K562 (cell line): Measurements from ENCODE around the gene CFD. TPM values are rescaled to one million over a fixed set of nuclear protein-coding genes. Genes with fewer than 3 reads are reported as not detected.

Experiments used
- ASH1L ChIP-seq: fragments of 450-650 bp; IDR thresholded peaks from 2 replicates; pipeline ENCODE4 v1.6.1; 2018; ENCODE audit warnings: borderline replicate concordance, mild to moderate bottlenecking, low read depth; ENCODE audit not compliant: partially characterized antibody
- CHCHD3 ChIP-seq: fragments of 250-450 bp; sonication (Bioruptor Pico); IDR thresholded peaks from 2 replicates; pipeline ENCODE4 v2.1.2; 2022; ENCODE audit warnings: mild to moderate bottlenecking
- CREB1 ChIP-seq, 2 experiments: sonication (generic) in 1 of 2; formaldehyde crosslinking in 1 of 2; IDR thresholded peaks; 2 replicates each; pipeline versions ENCODE4 v1.6.1 to v1.8.0; 2012 to 2022; ENCODE audit warnings: inconsistent platforms in 1 of 2, mild to moderate bottlenecking in 1 of 2, missing genetic modification reagents in 1 of 2, moderate library complexity in 1 of 2
- ELF2 ChIP-seq: fragments of 250-450 bp; sonication (Bioruptor Pico); IDR thresholded peaks from 2 replicates; pipeline ENCODE4 v1.5.0; 2021; ENCODE audit warnings: mild to moderate bottlenecking
- ERF ChIP-seq: fragments of 450-650 bp; formaldehyde crosslinking; IDR thresholded peaks from 2 replicates; pipeline ENCODE4 v1.4.0; 2020; ENCODE audit warnings: mild to moderate bottlenecking, mixed read lengths
- KDM1A ChIP-seq, 2 experiments: fragments of 450-650 bp; IDR thresholded peaks; 2 replicates each; pipeline ENCODE4 v1.6.1; 2016; ENCODE audit warnings: mild to moderate bottlenecking in 2 of 2
- KDM5B ChIP-seq: fragments of 200-600 bp; sonication (generic); IDR thresholded peaks from 2 replicates; pipeline ENCODE4 v1.6.1; 2012; ENCODE audit warnings: low read depth, mild to moderate bottlenecking, moderate library complexity, low read length, control low read depth, inconsistent platforms; ENCODE audit not compliant: insufficient replicate concordance
- MAFK ChIP-seq: IDR thresholded peaks from 2 replicates; pipeline ENCODE4 v1.6.1; 2011; ENCODE audit warnings: low read length, improper control_type of control experiment
- NCOA2 ChIP-seq, 2 experiments: fragments of 450-650 bp; IDR thresholded peaks; 2 replicates each; pipeline ENCODE4 v1.6.1; 2018; ENCODE audit warnings: mild to moderate bottlenecking in 2 of 2, moderate library complexity in 1 of 2; ENCODE audit not compliant: partially characterized antibody in 2 of 2
- RBFOX2 ChIP-seq: fragments of 200-400 bp; formaldehyde crosslinking; IDR thresholded peaks from 2 replicates; pipeline ENCODE4 v1.6.1; 2017; ENCODE audit warnings: low read depth, mild to moderate bottlenecking, low read length, moderate library complexity
- SETDB1 ChIP-seq: IDR thresholded peaks from one replicate; pipeline ENCODE4 v1.6.1; 2012; ENCODE audit warnings: low read length, control low read depth, inconsistent platforms
- SMARCA4 ChIP-seq: fragments of 450-650 bp; IDR thresholded peaks from 2 replicates; pipeline ENCODE4 v1.6.1; 2016
- SMARCC2 ChIP-seq: fragments of 450-650 bp; IDR thresholded peaks from 2 replicates; pipeline ENCODE4 v1.6.1; 2017; ENCODE audit warnings: antibody characterized with exemption, moderate library complexity, mild to moderate bottlenecking, low read depth
- SRSF1 ChIP-seq: fragments of 200-400 bp; formaldehyde crosslinking; IDR thresholded peaks from 2 replicates; pipeline ENCODE4 v1.6.1; 2017; ENCODE audit warnings: mild to moderate bottlenecking, low read depth, low read length, moderate library complexity
- TFAM ChIP-seq: fragments of 250-450 bp; sonication (Bioruptor Pico); conservative IDR thresholded peaks from 2 replicates; pipeline ENCODE4 v1.5.0; 2021; ENCODE audit warnings: mild to moderate bottlenecking, moderate library complexity
- ZBTB7A ChIP-seq: IDR thresholded peaks from 2 replicates; pipeline ENCODE4 v1.6.1; 2011; ENCODE audit warnings: low read depth, mild to moderate bottlenecking, low read length, moderate library complexity, borderline replicate concordance; ENCODE audit not compliant: control insufficient read depth
- ZFPM2 ChIP-seq: fragments of 250-450 bp; sonication (Bioruptor Pico); IDR thresholded peaks from 2 replicates; pipeline ENCODE4 v1.5.1; 2022; ENCODE audit warnings: mild to moderate bottlenecking
- ZNF143 ChIP-seq: sonication (generic); formaldehyde crosslinking; IDR thresholded peaks from 2 replicates; pipeline ENCODE4 v1.9.0; 2022; ENCODE audit warnings: mild to moderate bottlenecking, missing genetic modification reagents
- polyA plus RNA-seq, 8 experiments: library from polyadenylated mRNA; depleted of rRNA in 4 of 8; stranded (reverse) in 5 of 8; unstranded in 3 of 8; fragments of >200 nt; fragmentation: Nextera tagmentation in 2 of 8; fragmentation: Illumina TruSeq in 1 of 8; extraction: Ambion mirVana in 2 of 8; extraction: Trizol in 1 of 8; gene quantifications; 2 replicates each; pipeline versions ENCODE4 v1.2.1 to v1.2.3, GENCODE V29; 2011 to 2014; ENCODE audit warnings: inconsistent platforms in 1 of 8, missing spikeins in 1 of 8
- total RNA-seq, 7 experiments: library from RNA; depleted of rRNA in 6 of 7; stranded (reverse); fragments of >200 nt in 6 of 7; fragmentation: Illumina TruSeq in 2 of 7; extraction: Trizol in 2 of 7; gene quantifications; 2 replicates each; pipeline versions ENCODE4 v1.2.1 to v1.2.3, GENCODE V29; 2011 to 2021; ENCODE audit warnings: low replicate concordance in 1 of 7
- TF ChIP-seq, protein P1 (sequence below): fragments of 450-650 bp; IDR thresholded peaks from 2 replicates; pipeline ENCODE4 v1.7.1; 2018; ENCODE audit warnings: mild to moderate bottlenecking, low read depth; ENCODE audit not compliant: partially characterized antibody
- TF ChIP-seq, protein P2 (sequence below): fragments of 450-650 bp; formaldehyde crosslinking; IDR thresholded peaks from 2 replicates; pipeline ENCODE4 v1.4.0; 2020; ENCODE audit warnings: mild to moderate bottlenecking, mixed read lengths
- TF ChIP-seq, protein P3 (sequence below): fragments of 450-650 bp; conservative IDR thresholded peaks from 2 replicates; pipeline ENCODE4 v1.6.1; 2016; ENCODE audit warnings: missing genetic modification characterization, low read depth, mild to moderate bottlenecking, control low read depth, missing compliant biosample characterization
- TF ChIP-seq, protein P4 (sequence below): fragments of 450-650 bp; IDR thresholded peaks from 2 replicates; pipeline ENCODE4 v1.6.1; 2017; ENCODE audit warnings: mild to moderate bottlenecking, moderate library complexity

Gene CFD
- total and polyA plus RNA-seq, 9 of the 15 experiments (the other 6 are each of a cell fraction or from before 2014, with no cell fraction given), result 0.52 to 59.4 (median 7.6) TPM

DNA sequence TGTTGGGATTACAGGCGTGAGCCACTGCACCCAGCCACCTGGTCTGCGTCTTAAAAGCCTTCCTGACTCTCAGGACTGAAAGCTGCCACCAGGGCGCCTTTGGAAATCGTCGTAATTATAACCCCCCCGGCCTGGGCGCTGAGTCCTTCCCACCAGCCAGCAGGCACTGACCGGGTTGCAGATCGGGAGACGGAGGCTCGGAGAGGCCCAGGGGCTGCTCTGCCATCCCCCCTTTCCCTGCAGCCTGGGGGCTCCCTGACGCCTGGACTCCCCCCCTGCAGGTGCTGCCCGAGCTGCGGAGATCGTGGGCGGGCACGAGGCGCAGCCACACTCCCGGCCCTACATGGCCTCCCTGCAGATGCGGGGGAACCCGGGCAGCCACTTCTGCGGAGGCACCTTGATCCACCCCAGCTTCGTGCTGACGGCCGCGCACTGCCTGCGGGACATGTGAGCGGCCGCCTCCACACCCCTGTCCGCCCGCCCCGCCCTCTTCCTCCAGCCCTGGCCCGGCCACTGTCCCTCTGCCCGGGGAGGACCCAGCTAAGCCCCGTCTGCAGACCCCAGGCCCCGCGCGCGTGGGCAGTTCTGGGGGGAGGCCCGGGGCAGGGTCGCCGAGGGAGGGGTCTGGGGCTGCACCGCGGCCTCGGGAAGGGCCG is 16.2 kb upstream of the CFD start (continued):
- TF ChIP-seq, protein P1, sequence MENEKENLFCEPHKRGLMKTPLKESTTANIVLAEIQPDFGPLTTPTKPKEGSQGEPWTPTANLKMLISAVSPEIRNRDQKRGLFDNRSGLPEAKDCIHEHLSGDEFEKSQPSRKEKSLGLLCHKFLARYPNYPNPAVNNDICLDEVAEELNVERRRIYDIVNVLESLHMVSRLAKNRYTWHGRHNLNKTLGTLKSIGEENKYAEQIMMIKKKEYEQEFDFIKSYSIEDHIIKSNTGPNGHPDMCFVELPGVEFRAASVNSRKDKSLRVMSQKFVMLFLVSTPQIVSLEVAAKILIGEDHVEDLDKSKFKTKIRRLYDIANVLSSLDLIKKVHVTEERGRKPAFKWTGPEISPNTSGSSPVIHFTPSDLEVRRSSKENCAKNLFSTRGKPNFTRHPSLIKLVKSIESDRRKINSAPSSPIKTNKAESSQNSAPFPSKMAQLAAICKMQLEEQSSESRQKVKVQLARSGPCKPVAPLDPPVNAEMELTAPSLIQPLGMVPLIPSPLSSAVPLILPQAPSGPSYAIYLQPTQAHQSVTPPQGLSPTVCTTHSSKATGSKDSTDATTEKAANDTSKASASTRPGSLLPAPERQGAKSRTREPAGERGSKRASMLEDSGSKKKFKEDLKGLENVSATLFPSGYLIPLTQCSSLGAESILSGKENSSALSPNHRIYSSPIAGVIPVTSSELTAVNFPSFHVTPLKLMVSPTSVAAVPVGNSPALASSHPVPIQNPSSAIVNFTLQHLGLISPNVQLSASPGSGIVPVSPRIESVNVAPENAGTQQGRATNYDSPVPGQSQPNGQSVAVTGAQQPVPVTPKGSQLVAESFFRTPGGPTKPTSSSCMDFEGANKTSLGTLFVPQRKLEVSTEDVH, result no peak
- TF ChIP-seq ZFPM2 (no peak), MAFK (no peak), ZBTB7A (peak; percentile 89; the same call in 1 of the 2 replicates), SMARCA4 (no peak), RBFOX2 (peak; percentile 29; the same call in 1 of the 2 replicates), ERF (CRISPR knock-in tag) (no peak), NCOA2 (IDR thresholded peaks at IDR 0.05; ENCODE audit: partially characterized antibody in 2 of 2) (no peak), SMARCC2 (no peak), TFAM (CRISPR knock-in tag) (no peak), KDM5B (peak; percentile 30), KDM1A (IDR thresholded peaks at IDR 0.05) (peak in 1 of 2 experiments; percentile 3; a peak in 1 of 4 replicates), CHCHD3 (no peak), CREB1 (IDR thresholded peaks at IDR 0.05) (no peak), CREB1 (CRISPR knock-in tag; IDR thresholded peaks at IDR 0.05) (peak; percentile 28; the same call in 1 of the 2 replicates), SRSF1 (no peak), ELF2 (CRISPR knock-in tag) (no peak), ZNF143 (CRISPR knock-in tag) (no peak), ASH1L (no peak), SETDB1 (no peak)
- TF ChIP-seq, protein P2, sequence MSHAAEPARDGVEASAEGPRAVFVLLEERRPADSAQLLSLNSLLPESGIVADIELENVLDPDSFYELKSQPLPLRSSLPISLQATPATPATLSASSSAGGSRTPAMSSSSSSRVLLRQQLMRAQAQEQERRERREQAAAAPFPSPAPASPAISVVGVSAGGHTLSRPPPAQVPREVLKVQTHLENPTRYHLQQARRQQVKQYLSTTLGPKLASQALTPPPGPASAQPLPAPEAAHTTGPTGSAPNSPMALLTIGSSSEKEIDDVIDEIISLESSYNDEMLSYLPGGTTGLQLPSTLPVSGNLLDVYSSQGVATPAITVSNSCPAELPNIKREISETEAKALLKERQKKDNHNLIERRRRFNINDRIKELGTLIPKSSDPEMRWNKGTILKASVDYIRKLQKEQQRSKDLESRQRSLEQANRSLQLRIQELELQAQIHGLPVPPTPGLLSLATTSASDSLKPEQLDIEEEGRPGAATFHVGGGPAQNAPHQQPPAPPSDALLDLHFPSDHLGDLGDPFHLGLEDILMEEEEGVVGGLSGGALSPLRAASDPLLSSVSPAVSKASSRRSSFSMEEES (CRISPR knock-in tag), result no peak
- TF ChIP-seq, protein P3, sequence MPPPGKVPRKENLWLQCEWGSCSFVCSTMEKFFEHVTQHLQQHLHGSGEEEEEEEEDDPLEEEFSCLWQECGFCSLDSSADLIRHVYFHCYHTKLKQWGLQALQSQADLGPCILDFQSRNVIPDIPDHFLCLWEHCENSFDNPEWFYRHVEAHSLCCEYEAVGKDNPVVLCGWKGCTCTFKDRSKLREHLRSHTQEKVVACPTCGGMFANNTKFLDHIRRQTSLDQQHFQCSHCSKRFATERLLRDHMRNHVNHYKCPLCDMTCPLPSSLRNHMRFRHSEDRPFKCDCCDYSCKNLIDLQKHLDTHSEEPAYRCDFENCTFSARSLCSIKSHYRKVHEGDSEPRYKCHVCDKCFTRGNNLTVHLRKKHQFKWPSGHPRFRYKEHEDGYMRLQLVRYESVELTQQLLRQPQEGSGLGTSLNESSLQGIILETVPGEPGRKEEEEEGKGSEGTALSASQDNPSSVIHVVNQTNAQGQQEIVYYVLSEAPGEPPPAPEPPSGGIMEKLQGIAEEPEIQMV (tag), result no peak
- TF ChIP-seq, protein P4, sequence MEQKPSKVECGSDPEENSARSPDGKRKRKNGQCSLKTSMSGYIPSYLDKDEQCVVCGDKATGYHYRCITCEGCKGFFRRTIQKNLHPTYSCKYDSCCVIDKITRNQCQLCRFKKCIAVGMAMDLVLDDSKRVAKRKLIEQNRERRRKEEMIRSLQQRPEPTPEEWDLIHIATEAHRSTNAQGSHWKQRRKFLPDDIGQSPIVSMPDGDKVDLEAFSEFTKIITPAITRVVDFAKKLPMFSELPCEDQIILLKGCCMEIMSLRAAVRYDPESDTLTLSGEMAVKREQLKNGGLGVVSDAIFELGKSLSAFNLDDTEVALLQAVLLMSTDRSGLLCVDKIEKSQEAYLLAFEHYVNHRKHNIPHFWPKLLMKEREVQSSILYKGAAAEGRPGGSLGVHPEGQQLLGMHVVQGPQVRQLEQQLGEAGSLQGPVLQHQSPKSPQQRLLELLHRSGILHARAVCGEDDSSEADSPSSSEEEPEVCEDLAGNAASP, result no peak
